ENCODE measurements around the gene ZBTB43.
A peak's percentile ranks its signal among the peaks of the same experiment; 100 is the strongest.
"Not testable (repeated sequence)": the region's sequence is repeated elsewhere in the genome, so short reads cannot be mapped to it uniquely, and the experiment has no call there.

The ZBTB43 gene

DNA sequence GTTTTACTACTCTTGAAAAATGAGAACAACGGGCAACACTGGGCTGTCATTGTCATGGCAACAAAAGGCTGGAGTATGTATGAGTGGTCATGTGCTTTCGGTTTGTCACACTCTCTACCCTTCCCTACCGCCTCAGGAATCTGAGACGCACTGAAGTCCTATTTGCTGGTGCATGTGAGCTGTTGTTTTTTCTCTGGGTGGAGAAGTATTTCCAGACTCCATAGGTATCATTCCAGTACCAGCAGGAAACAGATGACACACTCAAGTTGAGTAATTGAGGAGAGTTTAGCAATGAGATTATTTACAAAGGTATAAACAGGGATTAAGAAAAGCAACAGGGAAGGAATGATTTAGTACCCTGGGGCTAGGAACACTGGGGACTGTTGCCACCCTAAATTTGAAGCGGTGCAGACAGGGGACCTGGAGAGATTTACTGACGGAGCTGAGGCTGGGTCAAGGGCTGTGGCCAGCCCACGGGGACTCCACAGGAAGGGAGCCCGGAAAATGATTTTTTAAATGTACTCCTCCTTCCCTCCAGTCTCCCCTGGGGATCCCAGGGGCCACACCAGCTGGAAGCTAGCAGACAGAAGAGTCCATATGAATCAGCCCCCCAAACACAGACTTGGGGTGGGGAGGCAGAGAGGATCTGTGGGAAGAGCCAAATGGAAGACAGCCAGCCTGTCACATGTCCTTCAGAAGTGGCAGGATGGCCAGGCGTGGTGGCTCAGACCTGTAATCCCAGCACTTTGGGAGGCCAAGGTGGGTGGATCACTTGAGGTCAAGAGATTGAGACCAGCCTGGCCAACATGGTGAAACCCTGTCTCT, 13.2 kb upstream of the ZBTB43 start:
- DNase-seq = peak; percentile 78

GRCh38 chr9:126793686-126794417, 11.0 kb upstream of the ZBTB43 start:
- no peak for DNase-seq

DNA sequence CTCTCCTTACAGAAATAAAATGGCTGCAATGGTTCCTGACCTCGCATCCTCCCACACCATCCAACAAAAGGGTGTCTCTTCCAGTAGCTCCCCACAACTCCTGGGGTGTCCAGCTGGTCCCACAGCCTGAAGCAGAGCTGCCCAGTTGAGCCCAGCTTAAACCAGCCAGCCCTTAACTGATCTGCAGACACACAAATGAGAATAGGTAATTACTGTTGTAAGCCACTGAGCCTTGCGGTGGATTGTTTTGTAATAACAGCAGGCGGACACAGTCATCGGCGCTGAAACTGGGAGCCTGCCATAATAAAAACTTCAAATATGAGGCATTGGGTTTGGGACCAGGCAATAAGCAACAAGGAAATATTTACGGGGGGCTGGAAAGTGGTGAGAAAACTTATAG, 10.4 kb upstream of the ZBTB43 start:
- DNase-seq = no peak

DNA sequence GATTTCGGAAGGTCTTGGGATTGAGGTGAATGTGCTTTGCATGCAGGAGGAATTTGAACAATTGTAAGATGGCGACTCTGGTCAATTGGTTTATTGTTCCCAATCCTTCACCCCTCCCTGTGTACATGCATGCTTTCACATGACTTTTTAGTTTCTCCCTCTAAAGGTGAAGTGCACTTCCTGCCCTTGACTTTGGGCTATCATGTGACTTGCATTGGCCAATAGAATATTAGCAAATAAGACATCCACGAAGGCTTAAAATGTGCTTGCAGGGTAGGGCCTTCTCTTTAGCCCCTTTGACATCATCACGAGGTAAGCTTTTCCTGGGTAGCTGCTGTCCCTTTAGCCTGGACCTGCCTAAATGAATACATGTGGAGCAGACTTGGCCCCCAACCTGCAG, 8.1 kb upstream of the ZBTB43 start:
- no peak for DNase-seq

DNA sequence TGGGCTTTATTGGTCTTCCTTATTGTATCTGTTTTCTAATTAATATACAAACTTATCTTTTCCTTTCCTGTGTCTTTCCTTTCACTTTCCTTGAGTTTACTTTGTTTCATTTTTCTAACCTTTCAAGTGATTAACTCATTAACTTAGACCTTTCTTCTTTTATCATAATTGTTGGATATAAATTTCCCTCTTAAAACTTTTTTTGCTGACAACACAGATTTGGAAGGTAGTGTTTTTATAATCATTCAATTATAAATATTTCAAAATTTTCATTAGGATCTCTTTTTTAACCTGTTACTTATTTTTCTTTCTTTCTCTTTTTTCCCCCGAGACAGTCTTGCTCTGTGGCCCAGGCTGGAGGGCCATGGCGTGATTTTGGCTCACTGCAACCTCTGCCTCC, 6.9 kb upstream of the ZBTB43 start:
- DNase-seq = no peak

GRCh38 chr9:126799034-126799433, 5.8 kb upstream of the ZBTB43 start:
- DNase-seq = no peak

DNA sequence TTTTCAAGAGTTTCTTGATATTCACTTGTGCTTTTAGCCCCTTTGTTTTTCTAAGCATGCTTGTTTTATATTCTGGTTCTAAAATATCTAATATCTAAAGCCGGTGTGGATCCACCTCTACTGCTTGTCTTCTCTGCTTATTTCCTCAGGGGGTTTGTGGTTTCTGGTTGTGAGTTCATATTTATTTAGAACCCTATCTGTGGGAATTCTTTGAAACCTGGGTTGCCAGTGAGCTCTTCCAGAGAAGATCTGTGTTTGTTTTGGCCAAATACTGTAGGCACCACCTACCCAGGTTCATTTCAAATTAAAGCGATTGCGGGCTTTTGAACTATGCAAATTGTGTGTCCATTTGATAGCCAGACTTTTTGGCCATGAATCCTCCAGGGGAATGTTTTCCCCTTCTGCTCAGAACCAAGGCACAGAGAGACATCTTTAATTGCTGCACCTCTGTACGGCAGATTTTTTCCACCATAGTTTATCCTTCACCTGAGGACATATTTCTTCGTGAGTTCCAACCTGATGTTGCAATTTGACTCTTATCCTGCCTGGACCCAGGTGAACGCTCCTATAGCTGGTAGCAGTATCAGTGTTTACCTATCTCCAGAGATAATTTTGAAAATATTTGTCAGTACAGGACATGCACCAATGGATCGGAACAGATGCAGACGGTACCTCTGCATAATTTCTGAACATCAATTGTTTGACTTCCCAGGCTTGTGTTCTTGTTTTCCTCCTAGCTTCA, 2.4 kb upstream of the ZBTB43 start:
- DNase-seq = no peak

GRCh38 chr9:126804198-126804695, 593 bp upstream of the ZBTB43 start:
- no peak for DNase-seq

DNA sequence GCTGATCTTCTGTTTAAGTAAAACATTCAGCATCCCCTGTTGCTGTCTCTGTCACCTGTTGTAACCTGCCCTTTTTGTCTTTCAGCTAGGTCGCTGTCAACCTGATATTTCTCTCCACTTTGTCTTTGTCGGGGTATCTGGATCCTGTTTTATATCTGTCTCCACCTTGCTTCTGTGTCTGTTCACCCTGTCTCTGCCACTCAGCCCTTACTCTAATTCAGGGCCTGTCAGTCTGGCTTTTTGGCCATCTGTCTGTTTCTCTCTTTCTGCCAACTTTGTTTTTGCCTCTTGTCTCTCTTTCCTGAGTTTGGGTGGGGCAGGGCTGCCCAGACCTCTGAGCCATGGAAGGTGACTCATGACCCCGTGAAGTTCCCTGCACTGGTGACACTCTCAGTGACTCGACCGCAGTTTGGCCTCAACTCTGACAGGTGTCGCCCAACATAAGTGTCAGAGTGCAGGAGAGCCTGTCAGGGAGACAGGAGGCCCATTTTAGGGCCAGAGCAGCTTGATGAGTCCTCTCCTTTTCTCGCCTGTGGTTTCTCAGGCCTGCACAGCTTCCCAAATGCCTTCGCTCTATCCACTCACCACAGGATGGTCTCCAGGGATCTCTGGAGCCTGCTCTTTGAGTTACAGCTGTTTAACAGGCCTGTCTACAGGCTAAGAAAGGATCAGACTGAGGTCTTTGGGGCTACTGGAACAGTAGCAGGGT, 868 bp downstream of the ZBTB43 start:
- peak; percentile 76 for DNase-seq

- DNase-seq = no peak
Measured at GRCh38 chr9:126806336-126806735, 1.5 kb downstream of the ZBTB43 start.

DNA sequence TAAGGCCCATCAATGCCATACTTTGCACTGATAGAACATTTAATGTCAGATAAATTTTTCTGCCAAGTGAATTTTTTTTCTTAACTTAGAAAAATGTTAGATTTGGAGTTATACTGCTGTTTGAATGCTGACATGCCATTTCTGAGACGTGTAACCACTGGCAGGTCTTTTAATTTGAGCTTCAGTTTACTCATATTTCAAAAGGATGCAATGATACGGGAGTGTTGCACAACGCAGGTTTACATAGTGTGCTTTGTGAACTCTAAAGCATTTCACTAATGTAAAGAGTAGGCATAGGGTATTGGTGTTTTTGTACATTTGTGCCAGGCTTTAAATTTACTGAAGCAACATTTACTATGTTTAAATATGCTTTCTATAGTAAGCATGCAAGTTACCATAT, 4.2 kb downstream of the ZBTB43 start:
- DNase-seq = no peak

DNA sequence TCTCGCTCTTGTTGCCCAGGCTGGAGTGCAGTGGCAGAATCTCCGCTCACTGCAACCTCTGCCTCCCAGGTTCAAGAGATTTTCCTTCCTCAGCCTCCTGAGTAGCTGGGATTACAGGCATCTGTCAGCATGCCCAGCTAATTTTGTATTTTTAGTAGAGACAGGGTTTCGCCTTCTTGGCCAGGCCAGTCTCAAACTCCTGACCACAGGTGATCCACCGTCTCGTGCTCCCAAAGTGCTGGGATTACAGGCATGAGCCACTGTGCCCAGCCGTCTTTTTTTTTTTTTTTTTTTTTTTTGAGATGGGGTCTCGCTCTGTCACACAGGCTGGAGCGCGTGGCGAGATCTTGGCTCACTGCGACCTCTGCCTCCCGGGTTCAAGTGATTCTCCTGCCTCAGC, 5.4 kb downstream of the ZBTB43 start:
- not testable (repeated sequence) for DNase-seq

DNA sequence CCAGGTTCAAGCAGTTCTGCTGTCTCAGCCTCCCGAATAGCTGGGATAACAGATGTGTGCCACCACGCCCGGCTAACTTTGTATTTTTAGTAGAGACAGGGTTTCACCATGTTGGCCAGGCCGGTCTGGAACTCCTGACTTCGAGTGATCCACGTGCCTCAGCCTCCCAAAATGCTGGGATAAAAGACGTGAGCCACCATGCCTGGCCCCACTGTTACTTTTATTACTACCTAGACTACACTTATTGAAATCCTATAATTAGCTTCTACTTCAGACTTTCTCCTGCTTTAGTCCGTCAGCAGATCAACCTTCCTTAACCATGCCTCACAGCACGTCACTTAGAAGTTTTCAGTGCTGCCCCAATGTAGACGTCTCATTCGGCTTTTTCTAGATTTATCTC, 8.2 kb downstream of the ZBTB43 start:
- DNase-seq = no peak

GRCh38 chr9:126814091-126814490, 9.3 kb downstream of the ZBTB43 start:
- DNase-seq = no peak

DNA sequence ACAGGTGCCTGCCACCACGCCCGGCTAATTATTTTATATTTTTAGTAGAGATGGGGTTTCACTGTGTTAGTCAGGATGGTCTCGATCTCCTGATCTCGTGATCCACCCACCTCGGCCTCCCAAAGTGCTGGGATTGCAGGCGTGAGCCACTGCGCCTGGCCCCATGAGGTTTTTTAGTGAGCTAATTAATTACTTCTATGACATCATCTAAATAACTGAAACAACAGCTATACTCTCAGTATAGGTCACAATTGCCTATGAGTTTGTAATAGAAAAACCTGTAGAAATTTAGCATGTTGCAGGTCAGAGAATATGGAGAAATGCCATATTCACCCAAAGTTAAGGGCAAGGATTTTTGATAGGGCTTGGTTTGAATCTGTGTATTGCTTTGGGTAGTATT, 12.8 kb downstream of the ZBTB43 start:
- DNase-seq = not testable (repeated sequence)

GRCh38 chr9:126818482-126818881, 13.6 kb downstream of the ZBTB43 start:
- DNase-seq = no peak

DNA sequence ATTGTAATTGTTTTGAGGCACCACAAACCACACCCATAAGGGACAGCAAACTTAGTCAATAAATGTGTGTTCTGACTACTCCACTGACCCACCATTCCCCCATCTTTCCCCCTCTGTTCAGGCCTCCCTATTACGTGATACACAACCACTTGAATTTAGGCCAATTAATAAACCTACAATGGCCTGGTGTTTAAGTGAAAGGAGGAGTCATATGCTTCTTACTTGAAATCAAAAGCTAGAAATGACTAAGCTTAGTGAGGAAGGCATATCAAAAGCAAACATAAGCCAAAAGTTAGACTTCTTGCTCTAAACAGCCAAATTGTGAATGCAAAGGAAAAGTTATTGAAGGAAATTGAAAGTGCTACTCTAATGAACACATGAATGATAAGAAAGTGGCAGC, 14.6 kb downstream of the ZBTB43 start:
- no peak for DNase-seq

GRCh38 chr9:126822278-126822677, 17.4 kb downstream of the ZBTB43 start:
- DNase-seq = no peak

- no peak for DNase-seq
Measured at GRCh38 chr9:126822873-126823272, 18.0 kb downstream of the ZBTB43 start.

GRCh38 chr9:126824052-126824451, 19.2 kb downstream of the ZBTB43 start:
- DNase-seq = peak; percentile 71

DNA sequence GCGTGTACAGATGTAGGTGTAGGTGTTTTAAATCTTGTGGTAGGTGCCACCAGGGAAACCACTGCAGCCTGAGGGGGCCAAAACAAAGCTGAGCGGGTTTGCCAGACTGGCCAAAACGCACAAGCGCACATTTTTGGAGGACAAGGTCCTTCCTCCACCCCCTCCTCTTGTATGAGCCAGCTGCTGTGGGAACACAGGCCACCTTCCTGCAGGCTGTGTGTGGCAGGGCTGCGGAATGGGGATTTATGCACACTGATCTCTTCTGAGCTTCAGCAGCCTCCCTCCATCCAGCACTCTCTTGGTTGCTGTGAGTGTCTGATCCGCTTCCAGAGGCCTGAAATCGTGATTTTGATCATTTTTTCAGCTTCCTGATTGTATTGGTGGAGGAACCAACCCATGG, 22.4 kb downstream of the ZBTB43 start:
- no peak for DNase-seq

DNA sequence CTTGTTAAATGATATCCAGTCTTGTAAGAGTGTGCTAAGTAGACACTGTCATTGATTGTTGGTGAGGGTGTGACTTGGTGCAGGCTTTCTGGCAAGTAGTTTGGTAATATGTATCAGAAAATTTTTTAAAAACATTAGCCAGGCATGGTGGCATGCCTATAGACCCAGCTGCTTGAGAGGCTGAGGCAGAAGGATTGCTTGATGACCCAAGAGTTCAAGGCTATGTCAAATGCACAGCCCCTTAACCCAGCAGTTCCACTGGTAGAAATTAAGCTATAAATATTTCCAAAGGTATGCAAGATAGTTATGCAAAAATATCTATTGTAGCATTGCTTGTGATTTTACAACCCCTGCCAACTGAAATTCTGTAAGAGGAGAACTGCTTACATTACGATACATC, 24.2 kb downstream of the ZBTB43 start:
- no peak for DNase-seq

- no peak for DNase-seq
Measured at GRCh38 chr9:126830827-126831226, 26.0 kb downstream of the ZBTB43 start.

Measured in DMS53 (cell line).